Skin epidermis (tissue), 12 donors: ENCODE results near the gene NME5.
"Not testable (repeated sequence)": the region's sequence is repeated elsewhere in the genome, so short reads cannot be mapped to it uniquely, and the experiment has no call there.

Source experiments
- H3K27ac ChIP-seq, 21 experiments: fragments of 200-600 bp; sonication (generic) in 11 of 21; one replicate each; pipeline ENCODE4 v1.5.0; 2020; ENCODE audit warnings: mild to moderate bottlenecking in 3 of 21, inconsistent platforms in 2 of 21, moderate library complexity in 2 of 21
- H3K4me3 ChIP-seq, 7 experiments: fragments of 200-600 bp; sonication (generic) in 2 of 7; one replicate each; pipeline ENCODE4 v1.5.0; 2020; ENCODE audit warnings: inconsistent platforms in 2 of 7, mild to moderate bottlenecking in 2 of 7, moderate library complexity in 1 of 7

The NME5 gene, protein sequence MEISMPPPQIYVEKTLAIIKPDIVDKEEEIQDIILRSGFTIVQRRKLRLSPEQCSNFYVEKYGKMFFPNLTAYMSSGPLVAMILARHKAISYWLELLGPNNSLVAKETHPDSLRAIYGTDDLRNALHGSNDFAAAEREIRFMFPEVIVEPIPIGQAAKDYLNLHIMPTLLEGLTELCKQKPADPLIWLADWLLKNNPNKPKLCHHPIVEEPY

DNA sequence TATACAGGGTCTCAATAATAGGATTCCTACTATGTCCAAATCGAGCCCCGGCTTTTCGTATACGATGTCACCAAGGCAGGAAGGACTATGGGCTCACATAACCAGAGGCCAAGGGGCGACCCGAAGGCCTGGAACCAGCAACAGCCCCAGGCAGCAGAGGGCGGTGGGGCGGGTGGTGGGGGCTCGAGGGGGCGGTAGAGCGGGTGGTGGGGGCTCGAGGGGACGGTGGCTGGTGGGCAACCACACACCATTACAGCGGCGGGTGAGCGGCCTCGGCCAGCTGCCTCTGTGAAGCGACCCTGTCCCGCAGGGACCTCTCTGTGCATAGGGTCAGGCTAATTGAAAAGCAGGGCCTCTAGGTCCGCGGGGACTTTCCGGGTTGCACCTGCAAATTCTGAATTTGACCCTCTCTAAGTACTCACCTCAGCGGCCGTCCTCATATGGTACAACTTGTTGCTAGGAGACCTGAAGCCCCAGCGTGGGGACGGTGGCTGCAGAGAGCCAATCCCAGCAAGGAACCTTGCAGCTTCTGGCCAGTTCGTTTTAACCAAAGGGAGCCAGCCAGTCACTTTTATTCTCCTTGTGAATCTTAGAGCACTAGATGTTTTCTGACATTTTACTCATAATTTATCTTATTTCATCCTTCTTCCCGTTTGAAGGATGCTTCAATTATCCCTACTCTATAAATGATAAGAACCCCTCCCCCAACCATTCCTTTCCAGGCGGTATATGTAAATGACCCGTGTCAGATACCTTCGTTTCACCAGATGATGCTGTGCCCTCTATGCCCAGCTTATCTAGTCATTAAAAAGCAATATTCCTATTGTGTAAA, at the start of gene NME5:
TSS of gene NME5 (minus strand) at position 480 of the 832 bp plus-strand sequence. CDS start 648 bp downstream, outside the sequence.
- no peak within 1 kb of the TSS for H3K27ac ChIP-seq
- peak within 1 kb of the TSS; percentile 17 to 38 (median 24) for H3K4me3 ChIP-seq

DNA sequence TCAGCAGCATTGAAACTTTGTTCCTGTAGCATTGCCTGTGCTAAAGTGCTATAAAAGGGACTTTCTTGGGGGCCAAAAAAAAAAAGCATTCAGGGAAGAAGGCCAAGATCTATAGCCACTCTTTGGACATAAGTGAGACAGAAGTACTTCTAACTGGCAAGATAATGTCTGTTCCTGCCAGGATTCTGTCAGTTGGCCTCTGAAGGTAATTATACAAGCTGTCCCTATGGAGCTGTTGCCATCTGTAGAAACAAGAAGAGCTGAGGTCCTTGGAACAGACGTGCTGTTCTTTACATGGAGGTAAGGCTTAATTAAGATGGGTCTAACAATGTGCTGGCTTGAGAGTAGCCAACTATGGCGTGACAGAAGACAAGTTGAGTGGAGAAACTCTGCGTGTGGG, 49.4 kb upstream of the NME5 start:
- no peak overlapping the region for H3K4me3 ChIP-seq
- no peak overlapping the region for H3K27ac ChIP-seq

DNA sequence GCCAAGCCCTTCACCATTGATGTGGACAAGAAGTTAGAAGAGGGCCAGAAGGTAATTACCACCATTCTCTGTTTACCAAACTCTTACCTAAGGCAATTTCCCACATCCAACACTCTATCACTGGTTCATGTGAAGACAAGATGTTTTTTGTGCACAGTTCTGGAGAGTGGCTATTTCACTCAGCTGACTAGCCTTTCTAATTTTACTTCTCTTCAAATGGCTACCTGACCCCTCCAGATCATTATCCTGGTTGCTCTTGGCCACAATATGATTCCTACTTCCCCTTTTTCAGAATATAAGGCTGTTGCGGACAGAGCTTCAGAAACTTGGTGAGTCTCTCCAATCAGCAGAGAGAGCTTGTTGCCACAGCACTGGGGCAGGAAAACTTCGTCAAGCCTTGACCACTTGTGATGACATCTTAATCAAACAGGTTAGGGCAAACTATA, 46.8 kb upstream of the NME5 start:
- no peak overlapping the region for H3K4me3 ChIP-seq
- H3K27ac ChIP-seq, result no peak overlapping the region

DNA sequence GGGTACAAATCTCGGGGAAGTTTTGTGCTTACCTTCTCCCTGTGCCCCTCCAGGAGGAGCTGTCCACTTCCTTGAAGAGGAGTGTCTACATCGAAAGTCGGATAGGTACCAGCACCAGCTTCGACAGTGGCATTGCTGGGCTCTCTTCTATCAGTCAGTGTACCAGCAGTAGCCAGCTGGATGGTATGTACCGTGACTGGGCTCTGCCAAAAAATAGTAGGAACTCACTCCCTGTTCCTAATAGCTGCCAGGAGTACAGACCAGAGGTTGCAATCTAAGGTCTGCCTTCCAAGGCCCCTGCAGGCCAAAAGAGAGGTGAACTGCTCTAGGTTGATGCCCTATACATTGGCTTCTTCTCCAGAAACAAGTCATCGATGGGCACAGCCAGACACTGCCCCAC, 43.6 kb upstream of the NME5 start:
- Histone ChIP-seq H3K4me3 (no peak overlapping the region), H3K27ac (no peak overlapping the region)

DNA sequence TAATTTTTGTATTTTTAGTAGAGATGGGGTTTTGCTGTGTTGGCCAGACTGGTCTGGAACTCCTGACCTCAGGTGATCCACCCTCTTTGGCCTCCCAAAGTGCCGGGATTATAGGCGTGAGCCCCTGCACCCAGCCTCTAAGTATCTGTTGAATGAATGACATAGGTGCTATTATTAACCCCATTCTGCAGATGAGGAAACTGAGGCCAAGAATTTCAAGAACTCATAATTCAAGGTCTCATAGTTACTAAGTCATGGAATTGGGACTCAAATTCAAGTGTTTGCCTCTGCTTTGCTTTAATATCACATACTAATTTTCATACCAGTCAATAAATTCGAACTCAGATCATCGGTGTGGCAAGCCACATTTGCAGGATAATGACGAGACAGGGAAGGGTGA, 41.6 kb upstream of the NME5 start:
- H3K27ac ChIP-seq, result no peak overlapping the region
- H3K4me3 ChIP-seq, result no peak overlapping the region

DNA sequence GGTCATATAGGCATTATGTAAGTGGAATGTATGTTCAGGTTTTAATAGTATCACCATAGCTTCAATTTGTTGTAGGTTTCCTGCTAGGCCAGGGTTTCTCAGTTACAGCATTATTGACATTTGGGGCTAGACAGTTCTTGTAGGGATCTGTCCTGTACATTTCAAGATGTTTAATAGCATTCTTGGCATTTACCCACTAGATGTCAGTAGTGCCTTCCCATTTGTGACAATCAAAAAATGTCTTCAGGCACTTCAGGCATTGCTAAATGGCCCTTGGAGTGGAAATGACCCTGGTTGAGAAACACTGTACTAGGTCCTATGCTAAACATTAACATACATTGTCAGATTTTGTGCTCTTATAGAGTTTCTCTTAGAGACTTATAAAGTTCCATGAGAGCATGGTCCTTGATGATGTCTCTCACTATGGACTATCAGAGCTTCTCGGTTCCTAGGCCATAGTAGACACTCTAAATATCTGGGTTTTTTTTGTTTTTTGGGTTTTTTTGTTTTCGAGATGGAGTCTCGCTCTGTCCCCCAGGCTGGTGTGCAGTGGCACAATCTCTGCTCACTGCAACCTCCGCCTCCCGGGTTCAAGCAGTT, 41.1 kb upstream of the NME5 start:
- Histone ChIP-seq H3K4me3 (peak overlapping the region in 1 of 7 experiments; percentile 71), H3K27ac (no peak overlapping the region)

DNA sequence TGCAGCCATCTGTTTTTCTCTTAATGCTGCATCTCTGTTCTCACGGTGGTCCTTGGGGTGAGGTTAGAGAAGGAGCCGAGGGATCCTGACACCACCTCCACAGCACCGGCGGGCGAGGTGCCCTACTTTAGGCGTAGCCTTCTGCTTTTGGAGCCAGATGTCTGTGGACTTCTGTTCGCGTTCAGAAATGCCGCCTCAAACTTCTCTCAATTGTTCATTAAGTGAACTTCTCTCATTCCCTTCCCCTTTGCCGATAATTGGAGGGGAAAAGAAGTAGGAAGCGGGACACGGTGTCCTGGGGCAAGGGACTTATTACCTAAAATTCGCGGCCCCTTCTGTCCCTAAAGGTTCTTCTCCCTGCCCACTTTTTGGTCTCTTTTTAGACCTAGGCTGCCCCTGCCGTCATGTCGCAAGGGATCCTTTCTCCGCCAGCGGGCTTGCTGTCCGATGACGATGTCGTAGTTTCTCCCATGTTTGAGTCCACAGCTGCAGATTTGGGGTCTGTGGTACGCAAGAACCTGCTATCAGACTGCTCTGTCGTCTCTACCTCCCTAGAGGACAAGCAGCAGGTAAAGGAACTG, 40.1 kb upstream of the NME5 start:
- H3K27ac ChIP-seq, result peak overlapping the region in 6 of 21 experiments; percentile 75 to 85 (median 80)
- peak overlapping the region; percentile 71 to 89 (median 81) for H3K4me3 ChIP-seq

DNA sequence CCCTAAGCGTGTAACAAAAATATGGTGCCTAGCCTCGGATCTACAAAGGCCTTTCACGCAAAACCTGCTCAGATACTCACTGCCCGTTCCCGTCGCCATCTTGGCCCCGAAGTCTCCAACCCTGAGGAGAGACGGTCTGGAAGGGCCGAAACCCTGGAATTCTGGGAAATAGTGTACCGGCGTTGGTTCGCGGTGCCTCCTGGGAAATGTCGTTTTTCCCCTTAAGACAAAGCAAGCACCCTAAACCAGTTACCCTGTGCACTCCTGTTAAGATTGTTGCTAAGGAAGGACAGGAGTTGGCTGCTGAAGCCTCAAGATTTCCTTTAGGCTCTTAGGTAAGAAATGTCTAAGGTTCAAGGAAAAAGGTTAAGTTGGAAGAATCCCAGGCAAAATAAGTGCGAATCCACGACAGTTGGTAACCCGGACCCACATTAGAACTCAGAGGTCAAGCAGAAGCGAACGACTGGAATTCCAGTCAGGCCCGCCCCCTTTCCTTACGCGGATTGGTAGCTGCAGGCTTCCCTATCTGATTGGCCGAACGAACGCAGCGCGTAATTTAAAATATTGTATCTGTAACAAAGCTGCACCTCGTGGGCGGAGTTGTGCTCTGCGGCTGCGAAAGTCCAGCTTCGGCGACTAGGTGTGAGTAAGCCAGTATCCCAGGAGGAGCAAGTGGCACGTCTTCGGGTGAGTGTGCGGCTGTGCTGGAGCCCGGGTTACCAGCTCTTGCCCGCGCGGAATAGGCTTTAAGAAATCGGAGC, 39.5 kb upstream of the NME5 start, which contains the start of the genes BRD8 and KIF20A:
TSS of gene BRD8 (minus strand) at position 115 of the 761 bp plus-strand sequence. CDS start at position 99, 16 bp downstream.
TSS of gene KIF20A (plus strand) at position 597 of the 761 bp plus-strand sequence. CDS start 569 bp downstream, outside the sequence.
- H3K27ac ChIP-seq, result peak within 1 kb of the TSS; percentile 41 to 87 (median 81)
- H3K4me3 ChIP-seq, result peak within 1 kb of the TSS; percentile 71 to 89 (median 81)

DNA sequence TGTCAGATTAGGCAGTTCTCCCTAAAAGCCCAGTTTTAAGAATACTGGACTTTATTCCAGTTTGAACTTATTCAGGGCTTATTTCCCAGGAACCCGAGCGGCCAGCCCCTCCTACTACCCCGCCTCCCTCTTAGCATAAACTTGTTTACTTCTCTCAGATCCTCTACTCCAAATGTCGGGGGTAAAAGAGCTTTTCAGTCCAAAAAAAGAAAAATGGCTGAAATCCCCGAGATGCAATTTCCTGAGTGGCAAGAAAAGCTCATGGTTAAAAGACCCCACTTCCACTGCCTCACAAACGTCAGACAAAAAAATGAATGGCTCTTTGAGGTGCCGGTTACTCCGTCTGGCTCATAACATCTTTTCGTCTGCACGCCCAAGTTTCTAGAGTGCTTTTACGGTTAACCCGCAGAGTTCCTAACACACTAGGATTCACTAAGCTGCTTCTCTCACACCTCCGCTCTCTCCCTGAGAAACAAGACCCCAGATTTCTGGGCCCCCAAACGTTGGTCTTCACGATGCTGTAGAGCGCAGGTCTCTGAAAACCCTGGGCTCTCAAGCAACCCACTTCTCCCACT, 38.8 kb upstream of the NME5 start:
- Histone ChIP-seq H3K4me3 (peak overlapping the region; percentile 71 to 89 (median 81)), H3K27ac (peak overlapping the region; percentile 41 to 87 (median 81))

DNA sequence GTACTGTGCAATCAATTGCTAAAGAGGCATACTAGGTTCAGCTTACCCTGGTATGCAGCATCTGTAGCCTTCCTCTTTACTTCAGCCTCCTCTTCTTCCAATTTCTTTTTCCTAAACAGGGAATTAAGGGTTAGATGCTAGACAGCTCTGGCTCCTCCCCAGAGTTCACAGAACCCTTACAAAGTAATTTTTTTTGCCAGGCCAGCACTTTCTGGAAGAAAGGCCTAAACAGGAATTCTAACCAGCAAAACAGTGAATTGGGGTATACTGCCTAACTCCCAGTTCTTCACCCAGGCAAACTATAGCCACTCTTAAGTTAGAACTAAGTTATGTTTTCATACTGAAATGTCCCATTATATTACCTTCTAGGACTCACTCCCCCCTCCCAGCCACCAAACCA, 31.1 kb upstream of the NME5 start:
- Histone ChIP-seq H3K27ac (no peak overlapping the region), H3K4me3 (no peak overlapping the region)

DNA sequence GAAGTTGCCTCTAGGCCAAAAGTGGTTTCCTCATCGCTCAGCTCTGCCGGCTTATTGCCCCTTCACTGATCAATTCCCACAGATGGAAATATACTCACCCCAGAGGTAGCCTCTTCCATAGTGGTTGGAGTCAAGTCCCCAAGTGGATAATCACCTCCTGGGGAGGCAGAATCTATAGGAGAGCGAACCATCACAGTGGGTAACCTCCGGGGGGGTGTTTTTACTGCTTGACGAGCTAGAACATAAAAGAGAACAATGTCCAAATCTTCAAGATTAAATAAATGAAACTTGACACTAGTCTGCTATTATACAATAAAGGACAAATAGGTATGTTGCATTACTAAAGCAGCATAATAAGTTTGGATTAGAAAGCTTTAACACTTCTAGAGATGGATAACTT, 29.9 kb upstream of the NME5 start:
- Histone ChIP-seq H3K27ac (no peak overlapping the region), H3K4me3 (no peak overlapping the region)

DNA sequence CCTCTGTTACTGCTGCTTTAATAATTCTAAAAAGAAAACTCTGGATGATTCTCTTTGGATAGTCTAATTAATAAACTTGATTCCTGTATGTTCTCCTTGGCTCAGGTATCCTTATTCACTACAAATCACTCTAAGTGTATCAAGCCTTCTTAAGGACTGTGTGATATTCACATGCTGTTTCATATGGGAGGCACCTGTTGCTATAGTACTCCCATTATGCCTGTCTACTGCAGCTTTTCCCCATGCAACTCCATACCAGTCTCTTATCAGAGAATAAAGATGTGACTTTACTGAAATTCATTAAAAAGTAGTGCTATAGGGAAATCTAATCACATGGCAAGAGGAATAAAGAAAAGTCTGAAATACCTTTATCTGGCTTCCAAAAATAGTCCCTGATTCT, 24.5 kb upstream of the NME5 start:
- no peak overlapping the region for H3K4me3 ChIP-seq
- H3K27ac ChIP-seq, result no peak overlapping the region

DNA sequence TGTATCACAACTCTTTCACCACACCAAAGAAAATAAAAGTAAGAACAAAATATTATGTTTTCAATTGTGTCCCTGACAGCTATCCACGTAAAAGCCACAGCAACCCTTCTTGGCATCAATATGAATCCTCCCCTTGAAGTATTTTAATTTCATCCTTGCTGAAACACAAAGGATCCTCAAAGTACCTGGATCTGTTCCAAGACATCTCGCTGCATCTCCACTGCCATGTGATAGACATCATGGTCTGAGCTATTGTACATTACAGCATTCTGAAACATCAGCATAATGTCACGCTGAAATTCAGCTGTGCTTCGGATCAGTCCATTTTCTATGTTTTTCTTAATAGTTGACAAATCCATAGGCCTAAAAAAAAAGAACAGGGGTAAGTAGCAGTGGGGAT, 21.5 kb upstream of the NME5 start:
- no peak overlapping the region for H3K27ac ChIP-seq
- no peak overlapping the region for H3K4me3 ChIP-seq

DNA sequence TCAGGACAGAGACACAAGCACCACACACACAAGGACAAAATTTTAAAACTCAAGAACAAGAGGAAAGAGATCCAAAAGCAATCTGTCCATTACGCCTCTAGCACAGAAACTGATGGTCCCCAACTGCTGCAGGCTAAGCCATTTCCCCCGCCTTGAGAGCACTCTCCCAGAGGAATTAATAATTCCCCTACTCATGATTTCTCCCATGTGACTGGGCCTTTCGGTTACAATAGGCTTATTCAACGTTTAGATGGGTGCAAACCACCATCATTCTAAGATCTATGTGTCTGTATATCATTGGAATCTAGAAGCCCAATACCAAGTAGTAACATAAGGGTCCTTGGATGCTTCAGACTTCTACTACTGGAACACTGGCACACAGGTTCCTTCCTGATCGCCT, 20.4 kb upstream of the NME5 start:
- Histone ChIP-seq H3K27ac (no peak overlapping the region), H3K4me3 (no peak overlapping the region)

DNA sequence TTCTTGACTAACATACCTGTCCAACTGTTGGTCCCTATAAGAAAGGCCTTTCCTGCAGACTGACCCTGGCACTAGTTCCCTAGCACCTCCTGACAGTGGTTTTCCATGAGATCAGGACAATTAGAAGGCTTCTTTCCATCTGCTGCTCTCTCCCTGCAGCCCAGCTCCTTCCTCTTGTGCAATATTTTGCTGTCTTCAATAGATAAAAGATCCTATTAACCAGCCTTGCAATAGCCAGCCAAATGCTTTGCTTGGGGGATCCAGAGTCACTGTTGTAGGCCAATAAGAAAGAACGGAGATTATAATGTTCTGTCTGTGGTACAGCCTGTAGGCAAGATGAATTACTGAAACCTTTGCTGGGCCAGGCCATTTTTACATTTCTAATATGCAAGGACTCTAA, 18.4 kb upstream of the NME5 start:
- H3K27ac ChIP-seq, result no peak overlapping the region

DNA sequence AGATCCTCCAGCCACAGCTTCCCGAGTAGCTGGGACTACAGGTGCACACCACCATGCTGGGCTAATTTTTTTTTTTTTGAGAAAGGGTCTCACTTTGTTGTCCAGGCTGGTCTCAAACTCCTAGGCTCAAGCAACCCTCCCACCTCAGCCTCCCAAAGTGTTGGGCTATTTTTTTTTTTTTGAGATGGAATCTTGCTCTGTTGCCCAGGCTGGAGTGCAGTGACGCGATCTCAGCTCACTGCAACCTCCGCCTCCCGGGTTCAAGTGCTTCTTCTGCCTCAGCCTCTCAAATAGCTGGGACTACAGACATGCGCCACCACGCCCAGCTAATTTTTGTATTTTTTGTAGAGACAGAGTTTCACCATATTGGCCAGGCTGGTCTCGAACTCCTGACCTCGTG, 16.7 kb upstream of the NME5 start:
- not testable (repeated sequence) for H3K4me3 ChIP-seq, H3K27ac ChIP-seq

More for the DNA sequence above, 18.4 kb upstream of the NME5 start:
- H3K4me3 ChIP-seq, result no peak overlapping the region

DNA sequence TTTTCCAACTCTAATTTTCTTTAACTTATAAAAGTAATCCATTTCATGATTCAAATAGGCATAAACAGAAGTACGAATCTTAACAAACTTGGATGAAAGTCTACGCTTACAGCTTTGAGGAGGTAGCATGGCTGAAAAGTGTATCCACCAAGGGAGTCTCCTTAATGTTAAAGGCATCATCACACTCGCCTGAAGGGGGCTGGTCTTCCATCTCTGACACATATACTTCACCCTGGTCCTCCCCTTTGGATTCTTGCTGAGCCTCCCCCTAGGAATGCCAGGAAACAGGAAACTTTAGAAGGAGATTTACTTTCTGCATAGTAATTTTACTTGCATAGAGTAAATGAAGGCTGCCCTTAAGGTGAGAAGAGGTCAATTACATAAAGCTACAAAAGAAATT, 10.3 kb upstream of the NME5 start:
- H3K4me3 ChIP-seq, result no peak overlapping the region
- H3K27ac ChIP-seq, result no peak overlapping the region

DNA sequence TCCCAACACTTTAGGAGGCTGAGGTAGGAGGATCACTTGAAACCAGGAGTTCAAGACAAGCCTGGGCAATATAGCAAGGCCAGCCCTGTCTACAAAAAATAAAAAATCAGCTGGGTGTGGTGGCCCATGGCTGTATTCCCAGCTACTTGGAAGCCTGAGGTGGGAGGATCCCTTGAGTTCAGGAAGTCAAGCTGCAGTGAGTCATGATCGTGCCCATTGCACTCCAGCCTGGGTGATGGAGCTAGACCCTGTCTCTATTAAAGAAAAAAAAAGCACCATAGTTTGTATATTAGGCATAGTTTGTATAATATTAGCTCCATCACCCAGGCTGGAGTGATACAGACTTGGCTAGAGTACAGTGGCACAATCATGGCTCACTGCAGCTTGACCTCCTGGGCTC, 9.6 kb upstream of the NME5 start:
- no peak overlapping the region for H3K4me3 ChIP-seq
- no peak overlapping the region for H3K27ac ChIP-seq

DNA sequence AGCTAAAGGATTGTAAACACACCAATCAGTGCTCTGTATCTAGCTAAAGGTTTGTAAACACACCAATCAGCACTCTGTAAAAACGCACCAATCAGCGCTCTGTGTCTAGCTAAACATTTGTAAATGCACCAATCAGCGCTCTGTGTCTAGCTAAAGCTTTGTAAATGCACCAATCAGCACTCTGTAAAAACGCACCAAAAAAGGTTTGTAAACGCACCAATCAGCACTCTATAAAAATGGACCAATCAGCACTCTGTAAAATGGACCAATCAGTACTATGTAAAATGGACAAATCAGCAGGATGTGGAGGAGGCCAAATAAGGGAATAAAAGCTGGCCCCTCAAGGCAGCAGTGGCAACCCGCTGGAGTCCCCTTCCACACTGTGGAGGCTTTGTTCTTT, 4.3 kb upstream of the NME5 start:
- not testable (repeated sequence) for H3K27ac ChIP-seq, H3K4me3 ChIP-seq
